Nephron (organoid): ENCODE results near the gene TPSD1.
"Not testable (repeated sequence)": the region's sequence is repeated elsewhere in the genome, so short reads cannot be mapped to it uniquely, and the experiment has no call there.

Experiments used
- H3K27ac Mint-ChIP-seq, 3 experiments: 2 replicates each; pipeline ENCODE4 v1.8.0; 2020; ENCODE audit warnings: mixed read lengths in 3 of 3, mild to moderate bottlenecking in 2 of 3, moderate library complexity in 1 of 3
- H3K27me3 Mint-ChIP-seq: 2 replicates; pipeline ENCODE4 v1.8.0; 2021; ENCODE audit warnings: low read depth, mild to moderate bottlenecking, moderate library complexity, mixed read lengths
- H3K36me3 Mint-ChIP-seq: 2 replicates; pipeline ENCODE4 v1.8.0; 2020; ENCODE audit warnings: low read depth, mixed read lengths
- H3K4me1 Mint-ChIP-seq: 2 replicates; pipeline ENCODE4 v1.8.0; 2020; ENCODE audit warnings: mixed read lengths
- H3K4me3 Mint-ChIP-seq, 3 experiments: 2 replicates each; pipeline ENCODE4 v1.8.0; 2020; ENCODE audit warnings: mild to moderate bottlenecking in 3 of 3, mixed read lengths in 3 of 3, moderate library complexity in 2 of 3
- H3K9me3 Mint-ChIP-seq: 2 replicates; pipeline ENCODE4 v1.8.0; 2020; ENCODE audit warnings: mixed read lengths
- TF ChIP-seq, protein P1 (sequence below), 3 experiments: fragments of 200-600 bp; sonication (generic); IDR thresholded peaks; one replicate each; pipeline ENCODE4 v1.5.0; 2021; ENCODE audit warnings: antibody characterized with exemption in 3 of 3; ENCODE audit not compliant: unreplicated experiment in 3 of 3

Gene TPSD1

DNA sequence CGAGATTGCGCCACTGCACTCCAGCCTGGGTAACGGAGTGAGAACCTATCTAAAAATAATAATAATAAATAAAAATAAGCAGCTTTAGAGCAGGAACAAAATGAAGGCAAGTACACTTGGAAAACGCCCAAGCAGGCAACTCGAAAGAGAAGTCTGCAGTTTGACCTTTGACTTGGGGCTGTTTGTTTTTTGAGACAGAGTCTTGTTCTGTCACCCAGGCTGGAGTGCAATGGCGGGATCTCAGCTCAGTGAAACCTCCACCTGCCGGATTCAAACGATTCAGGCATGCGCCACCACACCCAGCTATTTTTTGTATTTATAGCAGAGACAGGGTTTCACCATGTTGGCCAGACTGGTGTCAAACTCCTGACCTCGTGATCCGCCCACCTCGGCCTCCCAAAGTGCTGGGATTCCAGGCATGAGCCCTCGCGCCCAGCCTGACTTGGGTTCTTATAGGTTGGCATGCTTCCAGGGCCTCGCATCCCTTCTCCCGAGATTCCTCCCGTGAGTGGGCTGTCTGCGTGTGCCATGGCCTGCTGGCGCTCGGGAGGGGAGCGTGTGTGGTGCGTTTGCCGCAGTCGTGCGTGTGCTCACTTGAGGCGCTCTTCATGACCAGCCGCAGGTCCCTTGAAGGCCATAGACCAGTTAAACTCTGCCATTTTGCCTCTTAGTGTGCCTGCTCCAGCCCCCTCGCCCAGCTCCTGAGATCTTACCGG lies 35.1 kb downstream of the TPSD1 start:
- peaks cover 52% of the 10 kb centered on the region for H3K27me3 Mint-ChIP-seq
- TF ChIP-seq, protein P1, sequence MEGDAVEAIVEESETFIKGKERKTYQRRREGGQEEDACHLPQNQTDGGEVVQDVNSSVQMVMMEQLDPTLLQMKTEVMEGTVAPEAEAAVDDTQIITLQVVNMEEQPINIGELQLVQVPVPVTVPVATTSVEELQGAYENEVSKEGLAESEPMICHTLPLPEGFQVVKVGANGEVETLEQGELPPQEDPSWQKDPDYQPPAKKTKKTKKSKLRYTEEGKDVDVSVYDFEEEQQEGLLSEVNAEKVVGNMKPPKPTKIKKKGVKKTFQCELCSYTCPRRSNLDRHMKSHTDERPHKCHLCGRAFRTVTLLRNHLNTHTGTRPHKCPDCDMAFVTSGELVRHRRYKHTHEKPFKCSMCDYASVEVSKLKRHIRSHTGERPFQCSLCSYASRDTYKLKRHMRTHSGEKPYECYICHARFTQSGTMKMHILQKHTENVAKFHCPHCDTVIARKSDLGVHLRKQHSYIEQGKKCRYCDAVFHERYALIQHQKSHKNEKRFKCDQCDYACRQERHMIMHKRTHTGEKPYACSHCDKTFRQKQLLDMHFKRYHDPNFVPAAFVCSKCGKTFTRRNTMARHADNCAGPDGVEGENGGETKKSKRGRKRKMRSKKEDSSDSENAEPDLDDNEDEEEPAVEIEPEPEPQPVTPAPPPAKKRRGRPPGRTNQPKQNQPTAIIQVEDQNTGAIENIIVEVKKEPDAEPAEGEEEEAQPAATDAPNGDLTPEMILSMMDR (IDR thresholded peaks at IDR 0.05; ENCODE audit: unreplicated experiment in 3 of 3): no peak
- H3K4me1 Mint-ChIP-seq: peaks cover 28% of the 10 kb centered on the region
- peak overlapping the region; percentile 6 to 54 (median 19) for H3K4me3 Mint-ChIP-seq
- no peaks in the 10 kb centered on the region for H3K9me3 Mint-ChIP-seq
- H3K36me3 Mint-ChIP-seq: no peaks in the 10 kb centered on the region
- H3K27ac Mint-ChIP-seq: peak overlapping the region in 2 of 3 experiments; percentile 83 to 87

DNA sequence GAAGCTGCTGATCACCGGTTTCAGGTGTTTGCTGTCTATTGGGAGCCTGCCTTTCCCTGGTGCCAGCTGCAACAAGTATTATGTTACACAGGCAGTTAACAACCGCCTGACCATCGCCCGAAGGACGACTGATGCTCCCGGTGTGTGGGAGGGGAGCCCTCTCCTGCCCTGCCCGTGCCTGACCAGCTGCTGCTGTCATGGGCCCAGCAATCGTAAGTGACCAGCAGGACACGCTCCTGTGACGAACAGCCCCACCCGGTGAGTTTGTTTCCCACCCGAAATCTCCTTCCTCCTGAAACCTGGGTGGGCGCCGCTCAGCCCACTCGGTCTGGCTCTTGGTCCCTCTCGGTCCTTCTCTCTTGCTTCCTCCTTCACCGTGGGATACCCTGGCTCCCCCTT lies 35.7 kb downstream of the TPSD1 start:
- TF ChIP-seq, protein P1 (IDR thresholded peaks at IDR 0.05; ENCODE audit: unreplicated experiment in 3 of 3): no peak
- Mint-ChIP-seq H3K27ac (peak overlapping the region in 2 of 3 experiments; percentile 83 to 87), H3K4me1 (peaks cover 28% of the 10 kb centered on the region), H3K4me3 (peak overlapping the region; percentile 6 to 54 (median 19)), H3K36me3 (no peaks in the 10 kb centered on the region), H3K27me3 (peaks cover 51% of the 10 kb centered on the region), H3K9me3 (no peaks in the 10 kb centered on the region)

- Mint-ChIP-seq H3K27me3 (peaks cover 57% of the 10 kb centered on the region), H3K4me1 (peaks cover 34% of the 10 kb centered on the region)
- H3K4me3 Mint-ChIP-seq, H3K36me3 Mint-ChIP-seq, H3K27ac Mint-ChIP-seq, H3K9me3 Mint-ChIP-seq: not testable (repeated sequence)
Measured at GRCh38 chr16:1292208-1292607, 36.3 kb downstream of the TPSD1 start.

DNA sequence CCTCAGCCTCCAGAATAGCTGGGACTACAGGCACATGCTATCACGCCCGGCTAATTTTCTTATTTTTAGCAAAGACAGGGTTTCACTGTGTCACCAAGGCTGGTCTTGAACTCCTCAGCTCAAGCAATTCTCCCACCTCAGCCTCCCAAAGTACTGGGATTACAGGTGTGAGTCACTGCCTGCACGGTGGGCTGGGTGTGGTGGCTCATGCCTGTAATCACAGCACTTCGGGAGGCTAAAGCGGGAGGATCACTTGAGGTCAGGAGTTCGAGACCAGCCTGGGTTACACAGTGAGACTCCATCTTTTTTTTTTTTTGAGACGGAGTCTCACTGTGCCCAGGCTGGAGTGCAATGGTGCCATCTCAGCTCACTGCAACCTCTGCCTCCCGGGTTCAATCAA lies 36.9 kb downstream of the TPSD1 start:
- H3K36me3 Mint-ChIP-seq, H3K9me3 Mint-ChIP-seq, H3K27ac Mint-ChIP-seq, H3K4me3 Mint-ChIP-seq: not testable (repeated sequence)
- peaks cover 33% of the 10 kb centered on the region for H3K4me1 Mint-ChIP-seq
- H3K27me3 Mint-ChIP-seq: peaks cover 57% of the 10 kb centered on the region

- H3K9me3 Mint-ChIP-seq: no peaks in the 10 kb centered on the region
- H3K4me1 Mint-ChIP-seq: peaks cover 29% of the 10 kb centered on the region
- no peak overlapping the region for H3K4me3 Mint-ChIP-seq
- TF ChIP-seq, protein P1 (IDR thresholded peaks at IDR 0.05; ENCODE audit: unreplicated experiment in 3 of 3): no peak
- no peaks in the 10 kb centered on the region for H3K36me3 Mint-ChIP-seq
- peaks cover 59% of the 10 kb centered on the region for H3K27me3 Mint-ChIP-seq
- H3K27ac Mint-ChIP-seq: peak overlapping the region; percentile 11 to 65 (median 60)
Measured at GRCh38 chr16:1293921-1294656, 38.2 kb downstream of the TPSD1 start.

DNA sequence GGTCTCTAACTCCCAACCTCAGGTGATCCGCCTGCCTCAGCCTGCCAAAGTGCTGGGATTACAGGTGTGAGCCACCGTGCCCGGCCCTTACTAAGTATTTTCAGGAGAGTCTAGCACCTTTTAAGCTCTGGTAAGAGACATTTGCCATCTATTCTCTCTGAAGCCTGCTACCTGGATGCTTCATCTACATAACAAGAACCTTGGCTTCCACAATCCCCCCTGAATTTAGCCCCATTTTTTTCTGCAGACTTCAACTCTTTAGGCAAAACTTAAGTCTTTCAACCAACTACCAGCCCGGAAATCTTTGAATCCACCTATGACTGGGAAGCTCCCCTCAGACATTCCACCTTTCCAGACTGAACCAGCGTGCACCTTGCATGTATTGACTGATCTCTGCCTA lies 39.6 kb downstream of the TPSD1 start:
- Mint-ChIP-seq H3K27me3 (peaks cover 57% of the 10 kb centered on the region), H3K36me3 (no peaks in the 10 kb centered on the region), H3K4me1 (peaks cover 33% of the 10 kb centered on the region), H3K9me3 (no peaks in the 10 kb centered on the region), H3K4me3 (no peak overlapping the region), H3K27ac (peak overlapping the region in 2 of 3 experiments; percentile 10)
- TF ChIP-seq, protein P1 (IDR thresholded peaks at IDR 0.05; ENCODE audit: unreplicated experiment in 3 of 3): no peak

DNA sequence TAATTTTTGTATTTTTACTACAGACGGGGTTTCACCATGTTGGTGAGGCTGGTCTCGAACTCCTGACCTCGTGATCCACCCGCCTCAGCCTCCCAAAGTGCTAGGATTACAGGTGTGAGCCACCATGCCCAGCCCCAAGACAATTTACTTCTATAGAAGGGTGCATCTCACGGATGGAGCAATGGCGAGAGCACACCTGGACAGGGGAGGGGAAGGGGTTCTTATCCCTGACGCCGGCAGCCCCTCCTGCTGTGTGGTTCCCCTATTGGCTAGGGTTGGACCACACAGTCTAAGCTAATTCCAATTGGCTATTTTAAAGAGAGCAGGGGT lies 40.8 kb downstream of the TPSD1 start:
- H3K36me3 Mint-ChIP-seq, H3K4me3 Mint-ChIP-seq, H3K9me3 Mint-ChIP-seq: not testable (repeated sequence)
- Mint-ChIP-seq H3K4me1 (peaks cover 27% of the 10 kb centered on the region), H3K27me3 (peaks cover 56% of the 10 kb centered on the region), H3K27ac (peak overlapping the region; percentile 59 to 77 (median 69))
